ENCODE data around the gene C13orf46. TPM values are rescaled to one million over a fixed set of nuclear protein-coding genes. Genes with fewer than 3 reads are reported as not detected.
"Not testable (repeated sequence)": the region's sequence is repeated elsewhere in the genome, so short reads cannot be mapped to it uniquely, and the experiment has no call there.

Gene C13orf46
- total and polyA plus RNA-seq, 4 donors, result 0.10 to 0.17 TPM; not detected in 2

- TF ChIP-seq RXRA (IDR thresholded peaks at IDR 0.05), result no peak
- TF ChIP-seq JUND (IDR thresholded peaks at IDR 0.05), result no peak
- no peak for TF ChIP-seq SP1 (IDR thresholded peaks at IDR 0.05)
- TF ChIP-seq, protein P1, sequence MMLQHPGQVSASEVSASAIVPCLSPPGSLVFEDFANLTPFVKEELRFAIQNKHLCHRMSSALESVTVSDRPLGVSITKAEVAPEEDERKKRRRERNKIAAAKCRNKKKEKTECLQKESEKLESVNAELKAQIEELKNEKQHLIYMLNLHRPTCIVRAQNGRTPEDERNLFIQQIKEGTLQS (IDR thresholded peaks at IDR 0.05), result no peak
- H3K27ac ChIP-seq (ENCODE audit: low read depth in 1 of 2, low read length in 2 of 2), result no peak overlapping the region
- DNase-seq (ENCODE audit: low spot score), result no peak
- H3K9me3 ChIP-seq (ENCODE audit: control insufficient read depth in 4 of 4, low read length in 3 of 4), result no peaks in the 10 kb centered on the region
- H3K27me3 ChIP-seq (ENCODE audit: control insufficient read depth in 4 of 4, insufficient read depth in 4 of 4, low read length in 3 of 4), result no peaks in the 10 kb centered on the region
- 96% methylated on average over 9 of the region's 9 CpGs for WGBS
- peaks cover 0 to 3% (median 1%) of the 10 kb centered on the region in 4 donors for H3K36me3 ChIP-seq (ENCODE audit: control insufficient read depth in 4 of 4, insufficient read depth in 3 of 4, low read depth in 1 of 4, low read length in 3 of 4)
- no peaks in the 10 kb centered on the region for H3K4me1 ChIP-seq (ENCODE audit: control insufficient read depth in 4 of 4, insufficient read depth in 4 of 4, low read length in 3 of 4)
- no peak overlapping the region for H3K9ac ChIP-seq (ENCODE audit: low read depth in 1 of 2, low read length in 2 of 2)
- H3K4me3 ChIP-seq (ENCODE audit: low read depth in 1 of 3, low read length in 3 of 3), result no peak overlapping the region
Observed at GRCh38 chr13:113990321-113990837, 16.5 kb upstream of the C13orf46 start.

- Histone ChIP-seq H3K9ac (ENCODE audit: low read depth in 1 of 2, low read length in 2 of 2) (no peak overlapping the region), H3K27ac (ENCODE audit: low read depth in 1 of 2, low read length in 2 of 2) (no peak overlapping the region), H3K4me3 (ENCODE audit: low read depth in 1 of 3, low read length in 3 of 3) (no peak overlapping the region), H3K4me1 (ENCODE audit: control insufficient read depth in 4 of 4, insufficient read depth in 4 of 4, low read length in 3 of 4) (no peaks in the 10 kb centered on the region), H3K9me3 (ENCODE audit: control insufficient read depth in 4 of 4, low read length in 3 of 4) (no peaks in the 10 kb centered on the region), H3K36me3 (ENCODE audit: control insufficient read depth in 4 of 4, insufficient read depth in 3 of 4, low read depth in 1 of 4, low read length in 3 of 4) (peaks cover 0 to 3% (median 1%) of the 10 kb centered on the region in 4 donors), H3K27me3 (ENCODE audit: control insufficient read depth in 4 of 4, insufficient read depth in 4 of 4, low read length in 3 of 4) (no peaks in the 10 kb centered on the region)
- TF ChIP-seq, protein P2, sequence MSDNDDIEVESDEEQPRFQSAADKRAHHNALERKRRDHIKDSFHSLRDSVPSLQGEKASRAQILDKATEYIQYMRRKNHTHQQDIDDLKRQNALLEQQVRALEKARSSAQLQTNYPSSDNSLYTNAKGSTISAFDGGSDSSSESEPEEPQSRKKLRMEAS (IDR thresholded peaks at IDR 0.05), result no peak
- TF ChIP-seq, protein P1 (IDR thresholded peaks at IDR 0.05), result no peak
- TF ChIP-seq TAF1 (conservative IDR thresholded peaks at IDR 0.05) (no peak), GABPA (IDR thresholded peaks at IDR 0.05 in 1 of 2, conservative IDR thresholded peaks at IDR 0.05 in 1 of 2) (no peak), RXRA (IDR thresholded peaks at IDR 0.05) (no peak), HNF4A (conservative IDR thresholded peaks at IDR 0.05) (no peak), CTCF (IDR thresholded peaks at IDR 0.05; ENCODE audit: low read depth, low read length, missing input control) (no peak), JUND (IDR thresholded peaks at IDR 0.05) (no peak), FOXA2 (IDR thresholded peaks at IDR 0.05) (no peak), NR2F2 (IDR thresholded peaks at IDR 0.05) (no peak), EGR1 (IDR thresholded peaks at IDR 0.05; ENCODE audit: low read depth in 2 of 2) (no peak), FOXA1 (IDR thresholded peaks at IDR 0.05) (no peak), HNF4G (IDR thresholded peaks at IDR 0.05) (no peak), ZBTB33 (IDR thresholded peaks at IDR 0.05) (no peak), YY1 (IDR thresholded peaks at IDR 0.05) (no peak), RAD21 (IDR thresholded peaks at IDR 0.05) (no peak), SP1 (IDR thresholded peaks at IDR 0.05) (no peak)
- TF ChIP-seq, protein P3, sequence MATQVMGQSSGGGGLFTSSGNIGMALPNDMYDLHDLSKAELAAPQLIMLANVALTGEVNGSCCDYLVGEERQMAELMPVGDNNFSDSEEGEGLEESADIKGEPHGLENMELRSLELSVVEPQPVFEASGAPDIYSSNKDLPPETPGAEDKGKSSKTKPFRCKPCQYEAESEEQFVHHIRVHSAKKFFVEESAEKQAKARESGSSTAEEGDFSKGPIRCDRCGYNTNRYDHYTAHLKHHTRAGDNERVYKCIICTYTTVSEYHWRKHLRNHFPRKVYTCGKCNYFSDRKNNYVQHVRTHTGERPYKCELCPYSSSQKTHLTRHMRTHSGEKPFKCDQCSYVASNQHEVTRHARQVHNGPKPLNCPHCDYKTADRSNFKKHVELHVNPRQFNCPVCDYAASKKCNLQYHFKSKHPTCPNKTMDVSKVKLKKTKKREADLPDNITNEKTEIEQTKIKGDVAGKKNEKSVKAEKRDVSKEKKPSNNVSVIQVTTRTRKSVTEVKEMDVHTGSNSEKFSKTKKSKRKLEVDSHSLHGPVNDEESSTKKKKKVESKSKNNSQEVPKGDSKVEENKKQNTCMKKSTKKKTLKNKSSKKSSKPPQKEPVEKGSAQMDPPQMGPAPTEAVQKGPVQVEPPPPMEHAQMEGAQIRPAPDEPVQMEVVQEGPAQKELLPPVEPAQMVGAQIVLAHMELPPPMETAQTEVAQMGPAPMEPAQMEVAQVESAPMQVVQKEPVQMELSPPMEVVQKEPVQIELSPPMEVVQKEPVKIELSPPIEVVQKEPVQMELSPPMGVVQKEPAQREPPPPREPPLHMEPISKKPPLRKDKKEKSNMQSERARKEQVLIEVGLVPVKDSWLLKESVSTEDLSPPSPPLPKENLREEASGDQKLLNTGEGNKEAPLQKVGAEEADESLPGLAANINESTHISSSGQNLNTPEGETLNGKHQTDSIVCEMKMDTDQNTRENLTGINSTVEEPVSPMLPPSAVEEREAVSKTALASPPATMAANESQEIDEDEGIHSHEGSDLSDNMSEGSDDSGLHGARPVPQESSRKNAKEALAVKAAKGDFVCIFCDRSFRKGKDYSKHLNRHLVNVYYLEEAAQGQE (IDR thresholded peaks at IDR 0.05), result no peak
- WGBS, result 86% methylated on average over 8 of the region's 8 CpGs
- no peak for DNase-seq (ENCODE audit: low spot score)
Observed at GRCh38 chr13:113989585-113990300, 15.9 kb upstream of the C13orf46 start.

DNA sequence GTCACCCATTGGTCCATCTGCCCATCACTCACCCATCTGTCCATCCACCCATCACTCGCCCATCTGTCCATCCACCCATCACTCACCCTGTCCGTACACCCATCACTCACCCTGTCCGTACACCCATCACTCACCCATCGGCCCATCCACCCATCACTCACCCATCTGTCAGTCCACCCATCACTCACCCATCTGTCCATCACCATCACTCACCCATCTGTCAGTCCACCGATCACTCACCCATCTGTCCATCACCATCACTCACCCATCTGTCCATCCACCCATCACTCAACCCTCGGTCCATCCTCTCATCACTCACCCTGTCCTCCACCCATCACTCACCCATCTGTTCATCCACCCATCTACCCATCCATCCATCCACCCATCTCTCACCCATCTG, 15.0 kb upstream of the C13orf46 start:
- WGBS, result 95% methylated on average over 6 of the region's 6 CpGs
- not testable (repeated sequence) for H3K9ac ChIP-seq (ENCODE audit: low read depth in 1 of 2, low read length in 2 of 2); H3K4me1 ChIP-seq (ENCODE audit: control insufficient read depth in 4 of 4, insufficient read depth in 4 of 4, low read length in 3 of 4); H3K36me3 ChIP-seq (ENCODE audit: control insufficient read depth in 4 of 4, insufficient read depth in 3 of 4, low read depth in 1 of 4, low read length in 3 of 4); H3K27me3 ChIP-seq (ENCODE audit: control insufficient read depth in 4 of 4, insufficient read depth in 4 of 4, low read length in 3 of 4); DNase-seq (ENCODE audit: low spot score); H3K9me3 ChIP-seq (ENCODE audit: control insufficient read depth in 4 of 4, low read length in 3 of 4); H3K4me3 ChIP-seq (ENCODE audit: low read depth in 1 of 3, low read length in 3 of 3); H3K27ac ChIP-seq (ENCODE audit: low read depth in 1 of 2, low read length in 2 of 2)
